H1 (cell line): ENCODE measurements around the gene CX3CR1.

Experiments
- CEBPB ChIP-seq: IDR thresholded peaks from 2 replicates; pipeline ENCODE4 v1.6.1; 2012; ENCODE audit warnings: low read depth, low read length
- CHD1 ChIP-seq: IDR thresholded peaks from 2 replicates; pipeline ENCODE4 v1.6.1; 2012; ENCODE audit warnings: low read depth, low read length, improper control_type of control experiment
- CTCF ChIP-seq, 3 experiments: IDR thresholded peaks; 1 replicate in 2 of 3; 2 replicates in 1 of 3; pipeline versions ENCODE4 v1.5.1 to v1.6.1; 2011; ENCODE audit warnings: low read length in 3 of 3, mild to moderate bottlenecking in 3 of 3, inconsistent platforms in 2 of 3, low read depth in 1 of 3, moderate library complexity in 1 of 3; ENCODE audit not compliant: insufficient read depth in 1 of 3; ENCODE audit errors: control extremely low read depth in 1 of 3
- EZH2 ChIP-seq: fragments of 200-600 bp; sonication (generic); IDR thresholded peaks from 2 replicates; pipeline ENCODE4 v1.7.1; 2012; ENCODE audit warnings: low read depth, mild to moderate bottlenecking, moderate library complexity, low read length, inconsistent platforms; ENCODE audit not compliant: severe bottlenecking
- GTF2F1 ChIP-seq: IDR thresholded peaks from 2 replicates; pipeline ENCODE4 v1.6.1; 2012; ENCODE audit warnings: low read depth, low read length, improper control_type of control experiment, borderline replicate concordance
- MAX ChIP-seq: IDR thresholded peaks from 2 replicates; pipeline ENCODE4 v1.6.1; 2012; ENCODE audit warnings: inconsistent platforms
- POLR2A ChIP-seq, 2 experiments: IDR thresholded peaks; 1 replicate in 1 of 2; 2 replicates in 1 of 2; pipeline ENCODE4 v1.6.1; 2011; ENCODE audit warnings: low read depth in 2 of 2, low read length in 2 of 2, mild to moderate bottlenecking in 2 of 2; ENCODE audit errors: control extremely low read depth in 1 of 2
- SIN3A ChIP-seq, 2 experiments: IDR thresholded peaks in 1 of 2; conservative IDR thresholded peaks in 1 of 2; 2 replicates each; pipeline ENCODE4 v1.6.1; 2011 to 2012; ENCODE audit warnings: low read length in 2 of 2, improper control_type of control experiment in 1 of 2, low read depth in 1 of 2, mild to moderate bottlenecking in 1 of 2
- SRF ChIP-seq: IDR thresholded peaks from 2 replicates; pipeline ENCODE4 v1.6.1; 2011; ENCODE audit warnings: mild to moderate bottlenecking, low read depth, low read length, moderate library complexity
- TBP ChIP-seq: IDR thresholded peaks from 2 replicates; pipeline ENCODE4 v1.6.1; 2011; ENCODE audit warnings: low read depth, low read length, improper control_type of control experiment
- TCF12 ChIP-seq: IDR thresholded peaks from 2 replicates; pipeline ENCODE4 v1.6.1; 2011; ENCODE audit warnings: low read depth, mild to moderate bottlenecking, low read length
- USF2 ChIP-seq: IDR thresholded peaks from 2 replicates; pipeline ENCODE4 v1.6.1; 2011; ENCODE audit warnings: low read length, improper control_type of control experiment
- ZNF274 ChIP-seq: IDR thresholded peaks from 2 replicates; pipeline ENCODE4 v1.7.0; 2012; ENCODE audit warnings: low read length, borderline replicate concordance; ENCODE audit errors: extremely low read depth

GRCh38 chr3:39287216-39288164, 7.7 kb upstream of the CX3CR1 start:
- TF ChIP-seq TCF12 (no peak), SIN3A (conservative IDR thresholded peaks at IDR 0.05 in 1 of 2, IDR thresholded peaks at IDR 0.05 in 1 of 2; ENCODE audit: low read depth in 1 of 2, low read length in 2 of 2) (no peak), CEBPB (no peak), CTCF (IDR thresholded peaks at IDR 0.05; ENCODE audit: control extremely low read depth in 1 of 3, insufficient read depth in 1 of 3, low read depth in 1 of 3, low read length in 3 of 3) (no peak), POLR2A (IDR thresholded peaks at IDR 0.05; ENCODE audit: control extremely low read depth in 1 of 2, low read depth in 2 of 2, low read length in 2 of 2) (no peak), EZH2 (no peak), CHD1 (no peak), GTF2F1 (no peak), ZNF274 (no peak), MAX (no peak), USF2 (no peak), TBP (no peak), SRF (no peak)
